DND-41 (cell line): ENCODE measurements around the gene PCK2.

Experiments
- ATAC-seq: fragments of 200-7000 bp; cut with Tn5 transposase; 3 replicates; pipeline ENCODE4 v1.9.1; 2021; ENCODE audit warnings: low read depth; ENCODE audit not compliant: insufficient read depth
- DNase-seq: peaks from one replicate; pipeline ENCODE4 v3.0.0-alpha.2; 2020
- H2AFZ ChIP-seq: 2 replicates; pipeline ENCODE4 v1.6.0; 2012; ENCODE audit warnings: low read depth, low read length
- H3K27ac ChIP-seq: 2 replicates; pipeline ENCODE4 v1.5.1; 2012; ENCODE audit warnings: low read length, inconsistent platforms
- H3K27me3 ChIP-seq: fragments of 200-600 bp; sonication (generic); 2 replicates; pipeline ENCODE4 v1.6.0; 2012; ENCODE audit warnings: low read length, mild to moderate bottlenecking, inconsistent platforms; ENCODE audit not compliant: insufficient read depth, poor library complexity
- H3K36me3 ChIP-seq: 2 replicates; pipeline ENCODE4 v1.5.1; 2012; ENCODE audit warnings: low read length, inconsistent platforms; ENCODE audit not compliant: insufficient read depth
- H3K4me1 ChIP-seq: 2 replicates; pipeline ENCODE4 v1.5.1; 2012; ENCODE audit warnings: mild to moderate bottlenecking, low read length; ENCODE audit not compliant: insufficient read depth
- H3K4me2 ChIP-seq: 2 replicates; pipeline ENCODE4 v1.6.0; 2012; ENCODE audit warnings: mild to moderate bottlenecking, moderate library complexity, low read length, inconsistent platforms; ENCODE audit not compliant: insufficient read depth
- H3K4me3 ChIP-seq, 2 experiments: fragments of 200-600 bp in 1 of 2; shearing (Covaris generic) in 1 of 2; 2 replicates each; pipeline ENCODE4 v1.5.1; 2012 to 2016; ENCODE audit warnings: inconsistent platforms in 2 of 2, low read length in 2 of 2, mild to moderate bottlenecking in 2 of 2, low read depth in 1 of 2, moderate library complexity in 1 of 2
- H3K79me2 ChIP-seq: 2 replicates; pipeline ENCODE4 v1.6.0; 2012; ENCODE audit warnings: low read length, inconsistent platforms; ENCODE audit not compliant: insufficient read depth
- H3K9ac ChIP-seq: 2 replicates; pipeline ENCODE4 v1.6.0; 2012; ENCODE audit warnings: low read depth, mild to moderate bottlenecking, inconsistent platforms, low read length, moderate library complexity
- H3K9me3 ChIP-seq: 2 replicates; pipeline ENCODE4 v1.5.1; 2012; ENCODE audit warnings: low read length, moderate library complexity, mild to moderate bottlenecking, inconsistent platforms; ENCODE audit not compliant: insufficient read depth, severe bottlenecking
- H4K20me1 ChIP-seq: 2 replicates; pipeline ENCODE4 v1.6.0; 2012; ENCODE audit warnings: low read length; ENCODE audit not compliant: insufficient read depth
- EZH2 ChIP-seq: IDR thresholded peaks from 3 replicates; pipeline ENCODE4 v1.6.1; 2012; ENCODE audit warnings: borderline replicate concordance, low read depth, mild to moderate bottlenecking, moderate library complexity, low read length, inconsistent platforms; ENCODE audit not compliant: severe bottlenecking
- TF ChIP-seq, protein P1 (sequence below): IDR thresholded peaks from 2 replicates; pipeline ENCODE4 v1.5.1; 2012; ENCODE audit warnings: borderline replicate concordance, low read length, moderate library complexity, mild to moderate bottlenecking; ENCODE audit not compliant: poor library complexity, severe bottlenecking; ENCODE audit errors: extremely low read depth

The PCK2 gene

DNA sequence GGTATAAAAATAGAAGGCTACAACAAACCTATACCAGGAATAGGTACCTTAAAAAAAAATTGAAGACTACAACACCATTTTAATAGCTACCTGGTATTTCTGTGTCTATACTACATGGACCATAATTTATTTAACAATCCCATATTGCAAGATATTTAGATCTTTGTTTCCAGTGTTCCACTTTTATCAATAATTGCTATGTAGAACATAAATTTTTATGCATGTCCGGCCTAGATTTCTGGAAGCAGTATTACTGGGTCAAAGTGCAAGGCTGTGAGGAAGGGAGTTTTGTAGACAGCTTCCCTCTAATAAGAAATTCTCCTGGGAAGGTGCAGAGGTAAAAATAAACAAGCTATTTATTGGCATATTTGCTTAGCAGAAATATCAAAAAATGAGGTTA lies 16.4 kb downstream of the PCK2 start:
- Histone ChIP-seq H3K27me3 (no peaks in the 10 kb centered on the region), H3K9ac (no peak overlapping the region), H3K36me3 (no peaks in the 10 kb centered on the region), H3K27ac (no peak overlapping the region), H4K20me1 (no peaks in the 10 kb centered on the region), H3K4me1 (peaks cover 20% of the 10 kb centered on the region), H3K4me2 (no peak overlapping the region), H3K4me3 (no peak overlapping the region), H3K9me3 (no peaks in the 10 kb centered on the region), H3K79me2 (peaks cover 10% of the 10 kb centered on the region), H2AFZ (no peak overlapping the region)
- TF ChIP-seq, protein P1, sequence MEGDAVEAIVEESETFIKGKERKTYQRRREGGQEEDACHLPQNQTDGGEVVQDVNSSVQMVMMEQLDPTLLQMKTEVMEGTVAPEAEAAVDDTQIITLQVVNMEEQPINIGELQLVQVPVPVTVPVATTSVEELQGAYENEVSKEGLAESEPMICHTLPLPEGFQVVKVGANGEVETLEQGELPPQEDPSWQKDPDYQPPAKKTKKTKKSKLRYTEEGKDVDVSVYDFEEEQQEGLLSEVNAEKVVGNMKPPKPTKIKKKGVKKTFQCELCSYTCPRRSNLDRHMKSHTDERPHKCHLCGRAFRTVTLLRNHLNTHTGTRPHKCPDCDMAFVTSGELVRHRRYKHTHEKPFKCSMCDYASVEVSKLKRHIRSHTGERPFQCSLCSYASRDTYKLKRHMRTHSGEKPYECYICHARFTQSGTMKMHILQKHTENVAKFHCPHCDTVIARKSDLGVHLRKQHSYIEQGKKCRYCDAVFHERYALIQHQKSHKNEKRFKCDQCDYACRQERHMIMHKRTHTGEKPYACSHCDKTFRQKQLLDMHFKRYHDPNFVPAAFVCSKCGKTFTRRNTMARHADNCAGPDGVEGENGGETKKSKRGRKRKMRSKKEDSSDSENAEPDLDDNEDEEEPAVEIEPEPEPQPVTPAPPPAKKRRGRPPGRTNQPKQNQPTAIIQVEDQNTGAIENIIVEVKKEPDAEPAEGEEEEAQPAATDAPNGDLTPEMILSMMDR = no peak
- no peak for TF ChIP-seq EZH2
- ATAC-seq (no peak), DNase-seq (no peak)

DNA sequence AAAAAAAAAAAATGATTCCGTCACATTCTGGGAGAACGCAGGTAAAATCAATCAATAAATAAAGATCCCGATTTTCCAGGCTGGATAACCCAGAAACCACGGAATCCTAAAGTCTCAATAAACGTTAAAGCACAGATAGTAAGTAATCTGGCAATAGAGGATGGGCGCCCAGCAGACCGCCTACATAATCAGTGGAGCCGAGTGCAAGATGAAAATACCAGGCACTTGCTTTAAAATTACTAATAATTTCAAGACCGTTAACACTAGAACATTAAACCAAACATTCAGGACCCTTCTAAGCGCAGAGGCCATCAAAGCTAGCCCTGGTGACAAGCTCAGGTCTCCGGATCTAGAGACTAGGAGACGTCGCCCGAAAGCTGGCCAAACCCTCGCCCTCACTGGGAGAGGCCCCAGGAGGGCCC lies 19.3 kb downstream of the PCK2 start:
- Histone ChIP-seq H3K27ac (peak overlapping the region; percentile 100), H3K4me3 (peak overlapping the region; percentile 28 to 63), H3K9ac (peak overlapping the region; percentile 76), H3K4me1 (peaks cover 32% of the 10 kb centered on the region), H3K9me3 (no peaks in the 10 kb centered on the region), H4K20me1 (no peaks in the 10 kb centered on the region), H3K79me2 (peaks cover 22% of the 10 kb centered on the region), H3K27me3 (no peaks in the 10 kb centered on the region), H3K36me3 (peaks cover 22% of the 10 kb centered on the region), H2AFZ (peak overlapping the region; percentile 98), H3K4me2 (peak overlapping the region; percentile 93)
- TF ChIP-seq EZH2 = no peak
- TF ChIP-seq, protein P1 = no peak
- ATAC-seq (no peak), DNase-seq (no peak)

DNA sequence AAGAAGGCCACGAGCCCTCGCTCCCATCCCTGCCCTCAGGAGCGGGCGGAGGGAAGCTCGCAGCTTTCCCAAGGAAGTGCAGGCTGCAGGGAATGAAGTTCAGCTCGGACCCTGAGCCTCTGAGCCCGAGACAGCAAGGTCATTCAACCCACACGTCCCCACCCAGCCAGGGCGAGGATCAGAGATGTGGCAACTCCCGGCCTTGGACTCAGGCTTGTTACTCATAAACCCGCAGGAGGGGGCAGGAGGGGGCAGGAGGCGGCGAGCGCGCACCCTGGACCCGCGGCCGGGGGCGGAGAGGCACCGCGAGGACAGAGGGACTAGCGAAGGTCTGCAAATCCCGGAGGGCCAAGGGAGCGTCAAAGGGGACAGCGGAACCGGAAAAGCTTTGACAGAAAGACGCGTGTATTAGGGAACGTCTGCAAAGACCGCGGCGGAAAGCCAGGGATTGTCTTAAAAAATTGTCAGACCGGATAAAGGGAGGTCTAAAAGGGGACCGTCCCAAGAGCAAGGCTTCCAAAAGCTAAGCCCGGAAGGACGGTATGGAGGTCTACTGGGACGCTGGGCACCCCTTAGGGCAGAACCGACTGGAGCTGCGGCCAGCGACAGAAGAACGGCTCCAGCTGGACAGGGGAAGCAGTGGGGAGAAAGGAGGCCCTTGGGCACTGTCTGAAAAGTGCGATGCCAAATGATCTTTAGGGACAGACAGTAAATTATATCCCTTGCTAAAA lies 19.9 kb downstream of the PCK2 start:
- Histone ChIP-seq H3K4me2 (peak overlapping the region; percentile 93), H3K79me2 (peaks cover 22% of the 10 kb centered on the region), H2AFZ (peak overlapping the region; percentile 98), H3K4me3 (peak overlapping the region; percentile 28 to 63), H3K9me3 (no peaks in the 10 kb centered on the region), H3K27me3 (no peaks in the 10 kb centered on the region), H3K27ac (peak overlapping the region; percentile 100), H3K9ac (peak overlapping the region; percentile 76), H3K36me3 (peaks cover 28% of the 10 kb centered on the region), H4K20me1 (no peaks in the 10 kb centered on the region), H3K4me1 (peaks cover 26% of the 10 kb centered on the region)
- DNase-seq (peak; percentile 87), ATAC-seq (peak; percentile 57)
- no peak for TF ChIP-seq EZH2
- TF ChIP-seq, protein P1 = no peak
